AG09309 (cell line): ENCODE measurements around the gene REPS2.

ENCODE experiments used
- DNase-seq: peaks from one replicate; pipeline ENCODE4 v3.0.0-alpha.2; 2010; ENCODE audit warnings: low read depth
- H3K4me3 ChIP-seq: 2 replicates; pipeline ENCODE4 v1.5.1; 2011; ENCODE audit warnings: mild to moderate bottlenecking, low read depth, low read length, moderate library complexity; ENCODE audit not compliant: control insufficient read depth
- TF ChIP-seq, protein P1 (sequence below): IDR thresholded peaks from 2 replicates; pipeline ENCODE4 v1.5.1; 2011; ENCODE audit warnings: mild to moderate bottlenecking, low read depth, low read length, inconsistent platforms; ENCODE audit not compliant: insufficient read depth, control insufficient read depth; ENCODE audit errors: missing control alignments

REPS2 gene

DNA sequence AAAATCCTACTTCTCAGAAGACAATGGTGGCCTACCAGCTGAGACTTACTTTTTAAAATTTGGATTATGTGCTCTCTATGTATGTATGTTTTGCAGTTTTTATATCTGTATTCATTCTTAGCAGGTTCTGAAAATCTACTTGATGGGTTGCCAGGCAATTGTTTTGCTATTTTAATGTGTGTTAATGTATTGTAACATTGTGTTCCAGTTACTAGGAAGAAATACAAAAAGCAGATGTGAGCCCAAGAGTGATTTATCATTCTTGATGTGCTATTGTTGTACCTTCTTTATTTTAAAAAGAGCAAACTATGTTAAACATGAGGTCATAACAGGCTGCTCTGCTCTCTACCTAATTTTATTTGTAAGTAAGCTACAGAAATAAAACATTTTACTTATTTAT, 81.9 kb downstream of the REPS2 start:
- DNase-seq = no peak
- TF ChIP-seq, protein P1, sequence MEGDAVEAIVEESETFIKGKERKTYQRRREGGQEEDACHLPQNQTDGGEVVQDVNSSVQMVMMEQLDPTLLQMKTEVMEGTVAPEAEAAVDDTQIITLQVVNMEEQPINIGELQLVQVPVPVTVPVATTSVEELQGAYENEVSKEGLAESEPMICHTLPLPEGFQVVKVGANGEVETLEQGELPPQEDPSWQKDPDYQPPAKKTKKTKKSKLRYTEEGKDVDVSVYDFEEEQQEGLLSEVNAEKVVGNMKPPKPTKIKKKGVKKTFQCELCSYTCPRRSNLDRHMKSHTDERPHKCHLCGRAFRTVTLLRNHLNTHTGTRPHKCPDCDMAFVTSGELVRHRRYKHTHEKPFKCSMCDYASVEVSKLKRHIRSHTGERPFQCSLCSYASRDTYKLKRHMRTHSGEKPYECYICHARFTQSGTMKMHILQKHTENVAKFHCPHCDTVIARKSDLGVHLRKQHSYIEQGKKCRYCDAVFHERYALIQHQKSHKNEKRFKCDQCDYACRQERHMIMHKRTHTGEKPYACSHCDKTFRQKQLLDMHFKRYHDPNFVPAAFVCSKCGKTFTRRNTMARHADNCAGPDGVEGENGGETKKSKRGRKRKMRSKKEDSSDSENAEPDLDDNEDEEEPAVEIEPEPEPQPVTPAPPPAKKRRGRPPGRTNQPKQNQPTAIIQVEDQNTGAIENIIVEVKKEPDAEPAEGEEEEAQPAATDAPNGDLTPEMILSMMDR = no peak
- H3K4me3 ChIP-seq = no peak overlapping the region

DNA sequence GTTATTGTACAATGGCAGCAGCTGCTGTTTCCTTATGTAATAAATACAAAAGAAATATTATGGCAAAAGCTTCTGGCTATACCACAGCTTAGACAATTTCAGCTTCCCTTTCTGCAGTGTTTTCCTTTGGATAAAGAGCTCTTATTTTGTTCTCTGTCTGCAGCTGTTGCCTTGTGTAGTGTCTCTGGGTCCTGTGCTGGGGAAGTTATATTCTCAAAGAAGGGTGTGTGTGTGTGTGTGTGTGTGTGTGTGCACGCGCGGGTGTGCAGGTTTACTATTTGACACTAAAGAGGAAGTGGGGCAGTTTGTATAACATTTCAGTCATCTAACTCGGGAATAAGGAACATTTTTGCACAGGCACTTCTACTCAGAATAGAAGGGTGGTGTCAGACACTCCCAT, 83.6 kb downstream of the REPS2 start:
- H3K4me3 ChIP-seq = no peak overlapping the region
- TF ChIP-seq, protein P1 = no peak
- DNase-seq = no peak

DNA sequence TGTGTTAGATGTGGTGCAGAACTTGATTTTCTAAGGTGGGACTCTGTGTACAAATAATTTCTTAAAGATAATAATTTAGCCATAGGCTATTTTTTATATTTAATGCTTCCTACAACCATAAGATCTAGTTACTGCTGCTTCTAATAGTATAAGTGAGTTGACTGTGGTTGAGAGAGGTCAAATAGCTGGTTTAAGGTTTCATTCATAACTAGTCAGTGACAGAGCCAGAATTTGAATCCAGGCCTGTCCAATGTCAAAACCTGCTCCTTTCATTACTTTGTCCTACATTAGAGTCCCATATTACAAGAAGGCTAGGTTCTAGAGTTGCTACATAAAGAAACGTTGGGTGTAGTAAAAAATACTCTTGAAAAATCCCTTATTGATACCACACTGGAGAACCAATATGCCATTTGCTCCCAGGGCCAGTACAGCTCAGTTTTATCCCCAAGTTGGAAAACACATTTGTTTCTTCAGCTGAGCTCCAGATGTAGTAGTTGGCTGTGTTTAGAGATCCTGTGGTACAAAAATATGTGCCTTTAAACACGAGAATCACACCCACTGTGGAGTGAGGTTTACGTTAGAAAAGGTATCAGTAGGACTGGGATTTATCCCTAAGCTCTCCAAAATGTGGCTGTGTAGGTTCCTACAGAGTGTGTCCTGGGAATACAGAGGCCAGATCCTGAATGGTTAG, 84.3 kb downstream of the REPS2 start:
- DNase-seq = no peak
- TF ChIP-seq, protein P1 = no peak
- H3K4me3 ChIP-seq = no peak overlapping the region

DNA sequence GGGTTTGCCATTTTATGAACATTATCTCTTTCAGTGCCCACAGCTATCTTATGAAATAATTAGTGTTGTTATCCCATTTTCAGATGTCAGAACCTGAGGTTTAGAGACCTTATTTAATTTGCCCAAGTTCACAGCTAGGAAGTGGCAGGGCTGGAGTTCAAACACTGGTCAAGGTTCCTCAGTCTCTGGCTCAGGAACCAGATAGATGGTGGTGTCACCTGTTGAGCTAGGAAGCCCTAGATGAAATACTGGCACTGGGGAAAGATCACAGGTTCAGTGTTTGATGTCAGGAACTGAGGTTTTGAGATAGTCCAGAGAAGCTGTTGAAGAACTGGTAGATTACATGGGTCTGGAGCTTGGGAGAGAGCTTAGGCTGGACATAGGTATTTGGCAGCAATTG, 85.4 kb downstream of the REPS2 start:
- no peak for DNase-seq
- TF ChIP-seq, protein P1 = no peak
- no peak overlapping the region for H3K4me3 ChIP-seq

DNA sequence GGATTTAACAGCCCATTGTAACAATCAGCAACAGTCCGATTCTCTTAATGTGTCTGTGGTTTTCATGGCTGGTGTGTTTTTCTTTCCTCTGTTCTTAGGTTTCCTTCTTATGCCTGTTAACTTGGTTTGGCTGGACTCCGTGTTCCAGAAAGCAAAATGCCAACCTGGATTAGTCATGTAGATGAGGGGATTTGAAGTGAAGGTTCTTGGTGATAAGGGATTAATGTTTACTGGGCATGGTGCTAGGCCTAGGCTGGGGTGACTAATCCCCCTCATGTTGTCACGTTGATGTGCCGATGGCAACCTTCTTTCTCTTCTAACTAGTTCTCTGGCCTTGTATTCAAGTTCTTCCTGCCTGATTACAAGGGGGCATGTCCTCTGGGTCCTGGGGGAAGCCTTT, 85.9 kb downstream of the REPS2 start:
- DNase-seq = peak; percentile 55
- TF ChIP-seq, protein P1 = no peak

DNA sequence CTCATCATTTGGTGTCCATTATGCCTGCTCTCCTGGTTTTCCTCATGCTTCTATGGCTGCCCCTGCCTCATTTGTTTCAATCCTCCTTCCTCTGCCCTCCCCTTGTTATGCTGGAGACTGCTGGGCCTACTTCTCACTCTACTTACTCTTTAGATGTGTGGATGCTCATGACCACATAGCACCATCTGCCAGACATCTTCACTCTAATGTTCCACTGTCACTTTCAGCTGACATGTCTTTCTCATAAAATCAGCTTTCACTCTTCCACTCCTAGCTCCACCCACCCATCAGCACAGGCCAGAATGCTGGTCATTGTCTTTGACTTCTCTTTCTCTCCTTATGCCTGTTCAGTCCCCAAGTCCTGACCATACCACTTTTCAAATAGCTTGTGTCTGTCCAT, 86.8 kb downstream of the REPS2 start:
- TF ChIP-seq, protein P1 = no peak
- no peak for DNase-seq
- no peak overlapping the region for H3K4me3 ChIP-seq

More for the DNA sequence above, 85.9 kb downstream of the REPS2 start:
- no peak overlapping the region for H3K4me3 ChIP-seq
